HG03139 (cell line): ENCODE measurements around the gene KHNYN.
A peak's percentile ranks its signal among the peaks of the same experiment; 100 is the strongest.
"Not testable (repeated sequence)": the region's sequence is repeated elsewhere in the genome, so short reads cannot be mapped to it uniquely, and the experiment has no call there.

ENCODE experiments used
- ATAC-seq: cut with Tn5 transposase; IDR thresholded peaks from one replicate; pipeline ENCODE4 v1.9.1; 2021; ENCODE audit not compliant: unreplicated experiment

KHNYN gene

DNA sequence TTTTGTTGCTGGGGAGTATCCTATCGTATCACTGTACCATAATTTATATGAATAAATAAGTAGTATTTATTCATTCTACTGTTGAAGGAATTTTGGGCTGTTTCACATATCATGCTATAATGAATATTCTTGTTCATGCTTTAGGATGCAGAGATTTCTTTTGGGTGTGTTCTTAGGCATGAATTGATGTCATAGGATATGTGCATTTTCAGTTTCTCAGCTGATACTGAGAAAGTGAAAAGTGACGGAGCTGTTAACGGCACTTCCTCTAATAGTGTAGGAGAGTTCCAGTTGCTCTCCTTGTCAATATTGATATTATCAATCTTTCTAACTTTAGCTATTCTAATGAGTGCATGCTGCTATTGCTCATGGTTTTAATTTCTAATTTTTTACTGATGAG lies 36.1 kb downstream of the KHNYN start:
- ATAC-seq, result no peak

DNA sequence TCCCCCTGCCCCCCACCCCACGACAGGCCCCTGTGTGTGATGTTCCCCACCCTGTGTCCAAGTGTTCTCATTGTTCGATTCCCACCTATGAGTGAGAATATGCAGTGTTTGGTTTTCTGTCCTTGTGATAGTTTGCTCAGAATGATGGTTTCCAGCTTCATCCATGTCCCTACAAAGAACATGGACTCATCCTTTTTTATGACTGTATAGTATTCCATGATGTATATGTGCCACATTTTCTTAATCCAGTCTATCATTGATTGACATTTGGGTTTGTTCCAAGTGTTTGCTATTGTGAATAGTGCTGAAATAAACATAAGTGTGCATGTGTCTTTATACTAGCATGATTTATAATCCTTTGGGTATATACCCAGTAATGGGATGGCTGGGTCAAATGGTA lies 40.7 kb downstream of the KHNYN start:
- ATAC-seq, result not testable (repeated sequence)

DNA sequence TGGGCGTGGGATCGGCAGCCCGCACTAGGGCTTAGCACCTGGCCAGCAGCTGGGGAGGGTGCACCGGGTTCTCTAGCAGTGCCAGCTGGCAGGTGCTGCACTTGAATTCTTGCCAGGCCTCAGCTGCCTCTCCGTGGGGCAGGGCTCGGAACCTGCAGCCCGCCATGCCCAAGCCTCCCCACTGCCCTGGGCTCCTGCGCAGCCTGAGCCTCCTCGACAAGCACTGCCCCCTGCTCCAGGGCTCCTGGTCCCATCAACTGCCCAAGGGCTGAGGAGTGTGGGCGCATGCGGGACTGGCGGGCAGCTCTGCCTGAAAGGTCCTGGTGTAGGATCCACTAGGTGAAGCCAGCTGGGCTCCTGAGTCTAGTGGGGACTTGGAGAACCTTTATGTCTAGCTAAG lies 43.5 kb downstream of the KHNYN start:
- ATAC-seq, result no peak

DNA sequence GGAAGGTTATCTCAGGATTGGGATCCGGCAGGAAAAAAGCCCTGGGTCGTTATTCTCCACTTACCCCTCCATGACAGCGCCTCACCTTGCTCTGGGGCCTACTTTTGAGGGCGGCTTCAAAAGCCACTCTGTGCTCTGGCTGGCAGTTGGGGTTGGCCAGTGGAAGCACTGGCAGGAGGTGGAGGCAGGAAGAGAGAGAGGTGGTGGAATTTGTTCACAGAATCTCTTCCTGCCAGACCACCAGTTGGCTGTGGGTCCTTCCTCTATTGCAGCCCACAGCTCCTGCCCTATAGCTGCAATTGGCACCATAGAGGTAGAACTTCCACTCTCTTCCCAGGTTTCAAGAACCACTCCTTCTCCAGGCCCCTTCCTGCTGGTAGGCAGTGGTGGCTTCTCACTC lies 45.5 kb downstream of the KHNYN start:
- ATAC-seq, result no peak

DNA sequence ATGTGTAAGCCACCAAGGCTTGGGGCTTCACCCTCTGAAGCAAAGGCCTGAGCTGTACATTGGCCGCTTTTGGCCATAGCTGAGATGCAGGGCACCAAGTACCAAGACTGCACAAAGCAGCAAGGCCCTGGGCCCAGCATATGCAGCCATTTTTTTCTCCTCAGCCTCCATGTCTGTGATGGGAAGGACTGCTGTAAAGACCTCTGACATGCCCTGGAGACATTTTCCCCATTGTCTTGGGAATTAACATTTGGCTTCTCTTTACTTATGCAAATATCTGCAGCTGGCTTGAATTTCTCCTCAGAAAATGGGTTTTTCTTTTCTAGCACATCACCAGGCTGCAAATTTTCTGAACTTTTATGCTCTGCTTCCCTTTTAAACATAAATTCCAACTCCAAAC lies 50.2 kb downstream of the KHNYN start:
- not testable (repeated sequence) for ATAC-seq

DNA sequence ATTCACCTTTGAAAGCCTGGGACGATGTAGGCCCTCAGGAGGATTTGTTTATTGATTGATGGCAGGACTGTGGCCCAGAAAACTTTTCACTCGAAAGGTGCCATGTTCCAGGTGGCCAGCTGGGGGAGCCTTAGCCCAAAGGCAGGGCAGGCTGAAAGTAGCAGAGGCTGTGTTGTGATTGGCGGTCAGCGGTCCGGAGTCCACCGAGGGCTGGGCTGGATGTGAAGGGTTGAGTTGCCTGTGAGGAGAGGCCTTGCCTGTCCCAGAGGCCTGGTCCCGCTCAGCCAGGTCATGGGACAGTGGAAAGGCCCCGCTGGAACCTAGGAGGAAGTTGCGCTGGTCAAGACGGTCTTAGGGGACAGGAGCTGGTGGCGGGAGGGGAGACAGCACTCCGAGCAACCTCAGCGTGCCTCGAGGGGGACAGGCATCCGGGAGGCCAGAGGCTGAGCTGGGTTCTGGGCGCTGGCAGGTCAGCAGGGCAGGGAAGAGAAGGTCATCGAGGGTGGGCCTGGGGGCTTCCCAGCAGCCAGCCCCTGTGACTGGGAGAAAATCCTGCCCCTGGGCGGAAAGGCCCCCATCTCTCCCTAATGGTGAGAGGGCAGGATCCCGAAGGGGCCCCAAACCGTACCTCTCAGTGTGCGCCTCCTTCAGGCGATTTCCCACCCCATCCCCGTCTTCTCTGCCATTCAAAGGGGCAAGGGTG lies 52.0 kb downstream of the KHNYN start:
- peak; percentile 64 for ATAC-seq

DNA sequence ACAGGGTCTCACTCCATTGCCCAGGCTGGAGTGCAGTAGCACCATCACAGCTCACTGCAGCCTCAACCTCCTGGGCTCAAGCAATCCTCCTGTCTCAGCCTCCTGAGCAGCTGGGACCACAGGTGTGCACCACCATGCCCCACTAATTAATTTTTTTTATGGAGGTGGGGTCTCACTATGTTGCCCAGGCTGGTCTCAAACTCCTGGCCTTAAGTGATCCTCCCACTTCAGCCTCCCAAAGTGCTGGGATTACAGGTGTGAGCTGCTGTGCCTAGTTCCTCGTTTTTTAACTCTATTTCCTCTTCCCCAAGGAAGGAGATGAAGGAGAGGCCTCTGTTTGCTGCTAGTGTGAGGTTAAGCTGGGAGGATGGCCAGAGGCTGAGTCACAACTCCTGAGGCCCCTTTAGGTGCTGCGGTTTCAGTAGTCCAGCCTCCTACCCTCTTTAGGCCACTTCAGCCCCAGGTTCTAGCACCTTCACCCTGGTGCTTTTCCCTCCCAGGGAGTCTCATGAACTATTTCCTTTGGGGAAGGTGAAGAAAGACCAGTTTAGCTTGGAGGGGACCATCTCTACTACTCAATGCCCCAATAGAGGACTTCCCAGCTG lies 53.0 kb downstream of the KHNYN start:
- not testable (repeated sequence) for ATAC-seq

DNA sequence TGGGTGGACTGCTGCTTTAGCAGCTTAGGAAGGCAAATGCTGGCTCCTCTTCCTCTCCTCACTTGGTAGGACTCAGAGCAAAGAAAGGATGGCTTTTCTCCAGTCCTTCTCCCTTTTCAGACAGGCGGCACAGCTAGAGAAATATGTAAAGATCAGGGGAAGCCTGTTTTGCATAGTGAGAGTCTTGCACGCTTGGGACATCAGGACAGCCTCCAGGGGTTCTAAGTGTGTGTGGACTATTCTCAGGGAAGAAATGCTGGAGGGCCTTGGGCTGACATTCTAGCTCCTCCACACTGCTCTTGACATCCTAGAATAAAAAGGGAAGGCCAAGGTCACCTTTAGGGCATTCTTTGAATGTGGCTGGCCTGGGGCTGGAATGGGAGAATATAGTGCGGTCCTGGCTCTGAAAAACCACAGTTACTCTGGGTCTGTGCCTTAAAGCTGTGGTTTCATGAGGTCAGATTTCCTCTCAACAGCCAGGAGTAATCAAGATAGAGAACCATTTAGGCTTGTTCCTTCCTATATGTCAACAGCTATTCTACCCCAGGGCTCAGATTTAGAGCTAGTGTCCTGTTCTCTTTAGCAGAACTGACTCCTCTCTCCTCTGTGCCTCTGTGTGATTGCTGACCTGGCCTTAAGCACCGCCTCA lies 54.0 kb downstream of the KHNYN start:
- no peak for ATAC-seq
